C4-2B (cell line): ENCODE measurements around the gene CLNS1A.

Experiments used
- ZFX ChIP-seq: fragments of 450-650 bp; IDR thresholded peaks from 2 replicates; pipeline ENCODE4 v1.6.1; 2017
- TF ChIP-seq, protein P1 (sequence below): fragments of 450-650 bp; conservative IDR thresholded peaks from 2 replicates; pipeline ENCODE4 v1.5.1; 2017; ENCODE audit warnings: mild to moderate bottlenecking

DNA sequence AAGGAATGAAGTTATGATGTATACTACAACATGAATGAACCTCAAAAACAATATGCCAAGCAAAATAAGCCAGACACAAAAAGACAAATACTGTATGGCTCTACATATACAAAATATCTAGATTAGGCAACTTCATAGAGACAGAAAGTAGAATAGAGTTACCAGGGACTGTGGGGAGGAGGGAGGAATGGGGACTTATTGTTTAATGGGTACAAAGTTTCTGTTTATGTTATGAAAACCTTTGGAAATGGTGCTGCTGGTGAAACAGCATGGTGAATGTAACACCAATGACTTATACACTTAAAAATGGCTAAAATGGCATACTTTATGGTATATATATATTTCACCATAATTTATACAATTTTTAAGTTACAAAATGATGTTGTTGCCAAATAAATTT, 43.7 kb downstream of the CLNS1A start:
- TF ChIP-seq, protein P1, sequence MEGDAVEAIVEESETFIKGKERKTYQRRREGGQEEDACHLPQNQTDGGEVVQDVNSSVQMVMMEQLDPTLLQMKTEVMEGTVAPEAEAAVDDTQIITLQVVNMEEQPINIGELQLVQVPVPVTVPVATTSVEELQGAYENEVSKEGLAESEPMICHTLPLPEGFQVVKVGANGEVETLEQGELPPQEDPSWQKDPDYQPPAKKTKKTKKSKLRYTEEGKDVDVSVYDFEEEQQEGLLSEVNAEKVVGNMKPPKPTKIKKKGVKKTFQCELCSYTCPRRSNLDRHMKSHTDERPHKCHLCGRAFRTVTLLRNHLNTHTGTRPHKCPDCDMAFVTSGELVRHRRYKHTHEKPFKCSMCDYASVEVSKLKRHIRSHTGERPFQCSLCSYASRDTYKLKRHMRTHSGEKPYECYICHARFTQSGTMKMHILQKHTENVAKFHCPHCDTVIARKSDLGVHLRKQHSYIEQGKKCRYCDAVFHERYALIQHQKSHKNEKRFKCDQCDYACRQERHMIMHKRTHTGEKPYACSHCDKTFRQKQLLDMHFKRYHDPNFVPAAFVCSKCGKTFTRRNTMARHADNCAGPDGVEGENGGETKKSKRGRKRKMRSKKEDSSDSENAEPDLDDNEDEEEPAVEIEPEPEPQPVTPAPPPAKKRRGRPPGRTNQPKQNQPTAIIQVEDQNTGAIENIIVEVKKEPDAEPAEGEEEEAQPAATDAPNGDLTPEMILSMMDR: no peak
- TF ChIP-seq ZFX: no peak
